Neuronal stem cell (in vitro differentiated cells): ENCODE measurements around the gene RBBP7.

Source experiments
- DNase-seq: peaks from one replicate; pipeline ENCODE4 v3.0.0-alpha.2; 2013; ENCODE audit warnings: low spot score
- H2AFZ ChIP-seq: one replicate; pipeline ENCODE4 v1.6.1; 2013; ENCODE audit warnings: mild to moderate bottlenecking, low read length, inconsistent platforms
- H2AK5ac ChIP-seq: 2 replicates; pipeline ENCODE4 v1.6.1; 2013; ENCODE audit warnings: low read depth, mild to moderate bottlenecking, inconsistent platforms, low read length, moderate library complexity, mixed read lengths
- H2BK120ac ChIP-seq: 2 replicates; pipeline ENCODE4 v1.6.1; 2013; ENCODE audit warnings: low read depth, mild to moderate bottlenecking, inconsistent platforms, low read length, moderate library complexity, mixed read lengths
- H2BK12ac ChIP-seq: one replicate; pipeline ENCODE4 v1.6.1; 2013; ENCODE audit warnings: low read length, inconsistent platforms
- H2BK15ac ChIP-seq: 2 replicates; pipeline ENCODE4 v1.6.1; 2013; ENCODE audit warnings: mild to moderate bottlenecking, low read length, inconsistent platforms, mixed read lengths
- H2BK5ac ChIP-seq: one replicate; pipeline ENCODE4 v1.6.1; 2013; ENCODE audit warnings: inconsistent platforms, mild to moderate bottlenecking, low read length, moderate library complexity
- H3K14ac ChIP-seq: one replicate; pipeline ENCODE4 v1.6.1; 2013; ENCODE audit warnings: low read length, inconsistent platforms
- H3K18ac ChIP-seq: 2 replicates; pipeline ENCODE4 v1.6.1; 2013; ENCODE audit warnings: low read length, inconsistent platforms
- H3K23ac ChIP-seq: 2 replicates; pipeline ENCODE4 v1.6.1; 2013; ENCODE audit warnings: low read depth, mild to moderate bottlenecking, mixed read lengths, low read length, inconsistent platforms; ENCODE audit not compliant: poor library complexity
- H3K27ac ChIP-seq: replicated peaks from 3 replicates; pipeline ENCODE4 v1.5.1; 2013; ENCODE audit warnings: low read length, inconsistent platforms
- H3K27me3 ChIP-seq, 3 experiments: 2 replicates each; pipeline ENCODE4 v1.6.1; 2013; ENCODE audit warnings: low read length in 3 of 3, mild to moderate bottlenecking in 2 of 3, inconsistent platforms in 1 of 3, low read depth in 1 of 3, mixed read lengths in 1 of 3, moderate library complexity in 1 of 3; ENCODE audit not compliant: control insufficient read depth in 3 of 3, insufficient read depth in 3 of 3
- H3K36me3 ChIP-seq, 2 donors: replicated peaks in 1 of 2; 2 replicates each; pipeline ENCODE4 v1.6.1; 2013; ENCODE audit warnings: low read length in 2 of 2; ENCODE audit not compliant: control insufficient read depth in 2 of 2, insufficient read depth in 2 of 2
- H3K4ac ChIP-seq: 2 replicates; pipeline ENCODE4 v1.6.1; 2013; ENCODE audit warnings: inconsistent platforms, mild to moderate bottlenecking, low read length, moderate library complexity
- H3K4me1 ChIP-seq, 2 donors: 1 replicate in 1 of 2; 2 replicates in 1 of 2; pipeline ENCODE4 v1.6.1; 2013; ENCODE audit warnings: low read length in 2 of 2, low read depth in 1 of 2; ENCODE audit not compliant: control insufficient read depth in 2 of 2, insufficient read depth in 1 of 2
- H3K4me2 ChIP-seq: one replicate; pipeline ENCODE4 v1.6.1; 2013; ENCODE audit warnings: mild to moderate bottlenecking, low read length, inconsistent platforms; ENCODE audit not compliant: insufficient read depth, poor library complexity, severe bottlenecking
- H3K4me3 ChIP-seq, 2 donors: 2 replicates each; pipeline ENCODE4 v1.5.1; 2013; ENCODE audit warnings: low read length in 2 of 2, mild to moderate bottlenecking in 2 of 2, inconsistent platforms in 1 of 2, moderate library complexity in 1 of 2
- H3K79me1 ChIP-seq: one replicate; pipeline ENCODE4 v1.6.1; 2013; ENCODE audit warnings: low read depth, mild to moderate bottlenecking, inconsistent platforms, low read length, moderate library complexity
- H3K9ac ChIP-seq: one replicate; pipeline ENCODE4 v1.6.1; 2013; ENCODE audit warnings: mild to moderate bottlenecking, low read depth, low read length, inconsistent platforms; ENCODE audit not compliant: poor library complexity
- H3K9me3 ChIP-seq, 2 donors: replicated peaks in 1 of 2; 2 replicates each; pipeline versions ENCODE3 to v1.6.1; 2013; ENCODE audit warnings: low read length in 2 of 2, mild to moderate bottlenecking in 2 of 2, inconsistent platforms in 1 of 2, low read depth in 1 of 2, mixed read lengths in 1 of 2, moderate library complexity in 1 of 2; ENCODE audit not compliant: control insufficient read depth in 2 of 2, insufficient read depth in 1 of 2
- H4K8ac ChIP-seq: one replicate; pipeline ENCODE4 v1.6.1; 2013; ENCODE audit warnings: low read depth, mild to moderate bottlenecking, inconsistent platforms, low read length, moderate library complexity
- H4K91ac ChIP-seq: one replicate; pipeline ENCODE4 v1.6.1; 2013; ENCODE audit warnings: low read length, low read depth, mild to moderate bottlenecking, inconsistent platforms; ENCODE audit not compliant: poor library complexity
- WGBS, 2 donors: extraction: QIAGEN DNeasy Blood & Tissue Kit; methylation state at CpG; one replicate each; pipeline ENCODE4 v1.1.7; 2013; ENCODE audit warnings: missing lambda C conversion rate in 2 of 2, mixed read lengths in 1 of 2; ENCODE audit not compliant: insufficient read length in 2 of 2, insufficient replicate concordance in 1 of 2; ENCODE audit errors: extremely low coverage in 2 of 2; 5-methylcytosine and 5-hydroxymethylcytosine counted together

RBBP7 gene

GRCh38 chrX:16870862-16871815 is 977 bp upstream of the RBBP7 start:
- DNase-seq: peak; percentile 5
- Histone ChIP-seq H4K8ac (no peak overlapping the region), H2AK5ac (no peak overlapping the region), H3K27me3 (peaks cover 0 to 48% (median 0%) of the 10 kb centered on the region in 3 experiments), H3K4me3 (peak overlapping the region; percentile 47 to 76), H2BK15ac (no peak overlapping the region), H3K23ac (no peak overlapping the region), H3K4me1 (no peaks in the 10 kb centered on the region), H3K9me3 (no peaks in the 10 kb centered on the region), H2AFZ (peak overlapping the region; percentile 91), H2BK120ac (no peak overlapping the region), H4K91ac (no peak overlapping the region), H3K4me2 (peak overlapping the region; percentile 57), H3K36me3 (peaks cover 3 to 27% of the 10 kb centered on the region in 2 donors), H3K9ac (peak overlapping the region; percentile 44), H3K14ac (no peak overlapping the region), H3K18ac (peak overlapping the region; percentile 81), H2BK5ac (peak overlapping the region; percentile 39), H3K27ac (peak overlapping the region; percentile 92), H3K79me1 (no peaks in the 10 kb centered on the region), H2BK12ac (no peak overlapping the region), H3K4ac (no peak overlapping the region)
- WGBS, 2 donors: no CpG with 5 or more reads among the region's 41 CpGs

GRCh38 chrX:16869393-16870094 is 618 bp downstream of the RBBP7 start:
- Histone ChIP-seq H2BK12ac (no peak overlapping the region), H4K91ac (no peak overlapping the region), H2BK5ac (no peak overlapping the region), H2BK120ac (no peak overlapping the region), H3K4ac (no peak overlapping the region), H3K27ac (peak overlapping the region; percentile 97), H2AK5ac (no peak overlapping the region), H3K27me3 (peaks cover 0 to 37% (median 0%) of the 10 kb centered on the region in 3 experiments), H3K9ac (peak overlapping the region; percentile 81), H2BK15ac (no peak overlapping the region), H3K4me3 (peak overlapping the region; percentile 97), H3K36me3 (peaks cover 3 to 42% of the 10 kb centered on the region in 2 donors), H3K4me2 (peak overlapping the region; percentile 62), H4K8ac (no peak overlapping the region), H2AFZ (peak overlapping the region; percentile 95), H3K14ac (peak overlapping the region; percentile 89), H3K4me1 (no peaks in the 10 kb centered on the region), H3K79me1 (no peaks in the 10 kb centered on the region), H3K23ac (no peak overlapping the region), H3K18ac (peak overlapping the region; percentile 97), H3K9me3 (no peaks in the 10 kb centered on the region)
- no CpG with 5 or more reads among the region's 92 CpGs for WGBS, 2 donors
- peak; percentile 17 for DNase-seq

GRCh38 chrX:16868920-16869319 is 1.2 kb downstream of the RBBP7 start:
- Histone ChIP-seq H3K4me3 (peak overlapping the region; percentile 97), H4K8ac (no peak overlapping the region), H3K27me3 (peaks cover 0 to 31% (median 0%) of the 10 kb centered on the region in 3 experiments), H3K79me1 (no peaks in the 10 kb centered on the region), H3K9me3 (no peaks in the 10 kb centered on the region), H2BK15ac (no peak overlapping the region), H2AFZ (no peak overlapping the region), H3K4ac (no peak overlapping the region), H3K9ac (no peak overlapping the region), H2BK12ac (no peak overlapping the region), H4K91ac (no peak overlapping the region), H3K18ac (no peak overlapping the region), H3K23ac (no peak overlapping the region), H3K14ac (no peak overlapping the region), H2AK5ac (no peak overlapping the region), H3K4me2 (peak overlapping the region; percentile 62), H2BK5ac (no peak overlapping the region), H3K27ac (no peak overlapping the region), H2BK120ac (no peak overlapping the region), H3K36me3 (peaks cover 3 to 46% of the 10 kb centered on the region in 2 donors), H3K4me1 (no peaks in the 10 kb centered on the region)
- DNase-seq: no peak
- no CpG with 5 or more reads among the region's 7 CpGs for WGBS, 2 donors

- WGBS, 2 donors: no CpG with 5 or more reads among the region's 6 CpGs
- Histone ChIP-seq H2AK5ac (no peak overlapping the region), H2BK15ac (no peak overlapping the region), H3K4me1 (no peaks in the 10 kb centered on the region), H2BK12ac (no peak overlapping the region), H3K18ac (no peak overlapping the region), H3K9me3 (no peaks in the 10 kb centered on the region), H3K36me3 (peaks cover 6 to 56% of the 10 kb centered on the region in 2 donors), H2BK120ac (no peak overlapping the region), H3K23ac (no peak overlapping the region), H3K27ac (no peak overlapping the region), H2AFZ (no peak overlapping the region), H3K9ac (no peak overlapping the region), H2BK5ac (no peak overlapping the region), H3K14ac (no peak overlapping the region), H3K27me3 (peaks cover 0 to 22% (median 0%) of the 10 kb centered on the region in 3 experiments), H3K4me2 (no peak overlapping the region), H4K91ac (no peak overlapping the region), H3K79me1 (no peaks in the 10 kb centered on the region), H3K4ac (no peak overlapping the region), H4K8ac (no peak overlapping the region), H3K4me3 (peak overlapping the region in 1 of 2 donors; percentile 97)
- DNase-seq: no peak
These were observed 2.2 kb downstream of the RBBP7 start for GRCh38 chrX:16867947-16868346.
